HG02970 (cell line): ENCODE data around the gene ZC3HAV1L.
"Not testable (repeated sequence)": the region's sequence is repeated elsewhere in the genome, so short reads cannot be mapped to it uniquely, and the experiment has no call there.

Source experiments
- ATAC-seq: cut with Tn5 transposase; IDR thresholded peaks from one replicate; pipeline ENCODE4 v1.9.1; 2021; ENCODE audit warnings: mild to moderate bottlenecking, moderate library complexity, moderate number of reproducible peaks; ENCODE audit not compliant: unreplicated experiment, low FRiP score

The ZC3HAV1L gene

GRCh38 chr7:139025861-139026260, 10.0 kb downstream of the ZC3HAV1L start:
- not testable (repeated sequence) for ATAC-seq

- ATAC-seq: no peak
These were observed 12.8 kb downstream of the ZC3HAV1L start for GRCh38 chr7:139023076-139023475.

DNA sequence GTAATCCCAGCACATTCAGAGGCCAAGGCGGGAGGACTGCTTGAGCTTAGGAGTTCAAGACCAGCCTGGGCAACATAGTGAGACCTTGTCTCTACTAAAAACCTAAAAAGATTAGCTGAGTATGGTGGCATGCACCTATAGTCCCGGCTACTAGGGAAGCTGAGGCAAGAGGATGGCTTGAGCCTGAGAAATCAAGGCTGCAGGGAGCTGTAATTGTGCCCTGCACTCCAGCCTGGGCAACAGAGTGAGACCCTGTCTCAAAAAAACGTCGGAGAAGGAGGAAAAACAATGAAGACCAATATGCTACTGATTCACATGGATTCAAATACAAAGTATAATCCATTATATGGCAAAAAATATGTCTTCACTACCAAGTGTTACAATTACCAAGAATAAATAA, 13.6 kb downstream of the ZC3HAV1L start:
- no peak for ATAC-seq

GRCh38 chr7:139018910-139019309, 16.9 kb downstream of the ZC3HAV1L start:
- ATAC-seq: no peak

DNA sequence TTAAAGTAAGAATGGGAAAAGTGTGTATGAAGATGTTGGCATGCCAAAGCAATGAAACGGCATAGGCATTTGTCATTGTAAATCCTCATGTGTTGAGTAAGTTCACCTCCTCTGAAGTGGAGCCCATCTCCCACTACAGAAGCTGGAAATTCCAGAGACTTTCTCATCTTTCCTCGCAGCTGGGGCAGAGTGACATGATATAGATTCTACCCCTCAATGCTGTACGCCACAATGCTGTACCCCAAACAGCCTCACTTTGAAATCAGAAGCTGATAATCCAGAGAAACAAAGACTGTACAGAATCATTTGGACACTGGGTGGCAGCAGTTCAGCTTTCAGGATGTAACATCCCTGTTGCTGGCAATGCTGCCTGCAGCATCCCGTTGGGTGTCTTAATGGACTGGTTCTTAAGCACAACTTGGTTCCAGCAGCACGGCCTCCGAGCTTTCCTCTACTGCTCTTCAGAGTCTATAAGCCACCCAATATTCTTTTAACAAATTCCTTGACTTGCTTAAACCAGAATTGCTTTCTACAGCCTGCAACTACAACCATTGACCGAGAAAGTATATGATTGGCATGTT, 18.8 kb downstream of the ZC3HAV1L start:
- ATAC-seq: no peak

DNA sequence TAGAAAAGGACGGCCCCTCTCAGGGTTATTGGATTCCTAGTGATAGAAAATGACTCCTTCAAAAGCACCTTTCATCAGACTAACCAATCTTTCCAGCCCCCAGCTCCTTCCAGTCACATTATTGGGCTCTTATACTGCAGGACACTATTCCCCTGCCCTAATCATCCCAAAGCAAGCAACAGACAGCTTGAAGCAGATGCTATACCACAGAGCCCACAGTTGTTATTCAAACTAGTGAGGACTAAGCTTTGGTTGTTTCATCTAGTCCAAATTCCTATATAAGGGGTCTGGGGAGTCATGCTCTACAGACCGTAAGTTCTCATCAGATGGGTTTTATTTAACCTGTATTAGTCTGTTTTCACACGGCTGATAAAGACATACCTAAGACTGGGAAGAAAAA, 24.5 kb downstream of the ZC3HAV1L start:
- ATAC-seq: no peak

DNA sequence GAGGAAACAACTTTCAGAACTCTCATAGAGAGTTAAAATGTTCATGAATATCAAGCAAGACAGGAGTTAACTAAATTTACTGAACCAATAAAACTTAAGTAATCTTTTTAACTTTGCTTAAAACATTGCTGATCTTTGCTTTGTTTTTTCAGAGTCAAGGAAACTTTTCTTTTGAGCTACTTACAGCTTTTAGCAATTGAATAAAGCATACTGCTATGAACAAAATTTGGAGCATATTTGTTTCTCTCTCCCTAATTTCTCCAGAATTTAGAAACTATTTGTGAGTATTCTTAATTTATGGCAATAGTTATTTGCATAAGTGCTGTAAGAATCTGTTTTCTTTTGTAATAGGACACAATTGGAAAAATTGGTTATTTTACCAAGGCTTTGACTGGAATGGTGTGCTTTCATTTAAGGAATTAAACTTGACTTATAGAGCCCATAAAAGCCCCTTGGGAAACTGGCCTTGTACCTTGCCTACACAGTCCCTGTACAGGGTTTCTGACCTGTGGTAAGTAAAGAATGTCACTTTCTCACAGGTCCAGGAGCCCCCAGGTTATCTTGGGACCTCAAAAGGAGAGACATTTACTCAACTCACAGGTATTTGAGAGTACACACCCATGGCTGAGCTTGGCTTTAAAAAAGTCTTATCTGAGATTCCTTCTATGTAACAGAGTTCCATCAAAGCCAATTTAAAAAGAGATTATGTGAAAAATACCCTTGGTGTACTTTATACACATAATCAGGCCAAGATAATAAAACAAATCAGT, 31.3 kb downstream of the ZC3HAV1L start:
- no peak for ATAC-seq

DNA sequence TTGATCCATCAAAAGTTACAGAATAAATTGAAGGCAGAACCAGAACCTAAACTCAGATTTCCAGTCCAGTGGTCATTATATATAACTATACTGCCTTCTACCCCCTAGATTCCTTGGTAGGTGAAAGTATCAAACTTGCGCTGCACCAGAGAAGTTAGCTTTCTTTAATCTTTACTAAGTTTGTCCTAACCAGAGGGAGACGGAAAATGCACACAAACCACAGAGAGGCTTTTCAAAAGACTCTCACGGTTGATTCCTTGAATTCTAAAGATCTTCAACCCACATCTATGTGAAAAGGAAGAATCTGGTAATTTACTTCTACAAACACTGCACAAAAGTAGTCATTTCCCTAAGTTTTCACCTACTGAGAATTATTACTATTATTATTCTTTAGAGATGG, 36.4 kb downstream of the ZC3HAV1L start:
- no peak for ATAC-seq

- ATAC-seq: no peak
These were observed 43.8 kb downstream of the ZC3HAV1L start for GRCh38 chr7:138992052-138992531.

- no peak for ATAC-seq
These were observed 48.2 kb downstream of the ZC3HAV1L start for GRCh38 chr7:138987686-138988085.

GRCh38 chr7:138982204-138982623, 53.6 kb downstream of the ZC3HAV1L start:
- ATAC-seq: no peak

DNA sequence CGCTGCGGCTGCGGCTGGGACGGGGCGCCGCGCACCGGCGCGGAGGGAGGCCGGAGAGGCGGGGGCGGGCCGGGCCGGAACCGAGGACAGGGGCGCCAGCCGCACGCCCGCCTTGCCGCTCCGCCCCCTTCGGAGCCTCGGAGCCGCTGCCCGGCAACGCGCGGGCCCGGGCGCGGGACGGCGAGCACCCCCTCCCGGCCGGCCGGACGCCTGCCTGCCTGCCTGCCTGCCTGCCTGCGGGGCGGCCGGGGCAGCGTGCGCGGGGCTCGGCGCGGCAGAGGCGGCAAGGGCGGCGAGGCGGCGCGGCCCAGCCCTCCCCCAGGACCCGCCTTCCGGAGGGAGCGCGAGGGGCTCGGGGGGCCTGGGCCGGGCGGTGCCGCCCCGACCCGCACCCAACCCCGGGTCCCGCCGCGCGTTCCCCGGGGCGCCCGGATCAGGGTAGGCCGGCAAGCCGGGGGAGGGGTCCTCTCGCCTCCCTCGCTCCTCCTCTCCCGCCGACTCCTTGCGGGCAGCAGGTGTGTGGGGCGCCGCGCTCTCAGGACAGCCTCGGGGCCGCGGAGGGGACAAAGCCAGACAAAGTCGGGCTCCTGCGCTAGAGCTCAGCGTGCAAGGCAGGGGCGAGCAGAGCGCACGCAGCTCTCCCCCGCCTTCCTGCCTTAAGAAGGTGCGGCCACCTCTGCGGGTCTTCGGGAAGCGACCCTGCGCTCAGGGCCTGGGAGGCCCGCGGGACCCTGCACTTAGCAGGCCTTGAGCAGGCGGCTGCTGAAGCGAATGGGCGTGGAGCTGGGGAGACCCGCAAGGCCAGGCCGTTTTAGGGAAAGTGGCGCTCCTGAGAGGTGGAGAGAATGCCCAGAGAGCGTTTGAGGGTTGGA, 54.3 kb downstream of the ZC3HAV1L start, which contains the start of gene KIAA1549:
TSS of gene KIAA1549 (minus strand) at position 58 of the 872 bp plus-strand sequence. CDS start 120 bp downstream, outside the sequence.
- ATAC-seq: peak; percentile 84

- peak; percentile 39 for ATAC-seq
These were observed 55.1 kb downstream of the ZC3HAV1L start for GRCh38 chr7:138980563-138981291.

- ATAC-seq: no peak
These were observed 55.8 kb downstream of the ZC3HAV1L start for GRCh38 chr7:138979988-138980562.

- ATAC-seq: no peak
These were observed 56.4 kb downstream of the ZC3HAV1L start for GRCh38 chr7:138979226-138979979.

GRCh38 chr7:138978541-138979184, 57.2 kb downstream of the ZC3HAV1L start:
- no peak for ATAC-seq

DNA sequence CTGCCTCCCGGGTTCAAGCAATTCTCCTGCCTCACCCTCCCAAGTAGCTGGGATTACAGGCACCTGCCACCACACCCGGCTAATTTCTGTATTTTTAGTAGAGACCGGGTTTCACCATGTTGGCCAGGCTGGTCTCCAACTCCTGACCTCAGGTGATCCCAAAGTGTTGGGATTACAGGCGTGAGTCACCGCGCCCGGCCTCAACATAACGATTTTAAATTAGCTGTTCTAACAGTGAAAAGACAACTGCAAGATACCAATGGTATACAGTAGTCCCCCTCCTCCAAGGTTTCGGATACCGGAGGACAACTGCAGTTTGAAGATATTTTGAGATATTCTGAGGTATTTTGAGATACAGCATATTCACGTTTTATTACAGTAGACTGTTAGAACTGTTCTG, 59.7 kb downstream of the ZC3HAV1L start:
- not testable (repeated sequence) for ATAC-seq
